ENCODE data around the gene DCUN1D4. TPM values are rescaled to one million over a fixed set of nuclear protein-coding genes. Genes with fewer than 3 reads are reported as not detected.

Gene DCUN1D4
- total and polyA plus RNA-seq, 8 donors, result 9.2 to 24.2 (median 16.9) TPM

DNA sequence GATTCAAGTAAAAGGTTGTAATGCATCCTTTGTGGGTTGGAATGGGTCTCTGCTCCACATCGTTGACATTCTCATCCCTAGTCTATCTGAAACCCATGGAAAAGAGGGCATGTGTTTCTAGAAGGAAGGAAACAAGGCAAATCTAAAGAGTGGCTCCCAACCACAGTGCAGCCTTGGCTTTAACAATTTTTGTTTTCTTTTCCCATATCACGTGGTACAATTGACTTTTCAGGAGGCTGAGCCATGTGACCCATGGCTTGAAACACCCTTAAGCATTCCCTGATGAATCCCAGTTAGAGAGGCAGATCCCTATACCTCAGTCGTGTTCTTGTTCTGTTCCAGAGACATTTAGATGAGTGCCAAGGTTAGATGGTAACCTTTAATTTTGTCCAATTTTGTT lies 12.8 kb downstream of the DCUN1D4 start:
- Histone ChIP-seq H3K27me3 (no peaks in the 10 kb centered on the region), H3K4me3 (no peak overlapping the region), H3K9me3 (no peaks in the 10 kb centered on the region), H3K27ac (no peak overlapping the region), H3K4me1 (peaks cover 13 to 42% (median 20%) of the 10 kb centered on the region in 3 donors), H3K36me3 (no peaks in the 10 kb centered on the region)
- ATAC-seq (peak; percentile 46 to 76 (median 70)), FAIRE-seq (no peak), DNase-seq (peak in 1 of 6 donors; percentile 14)
- intact Hi-C loops (cut with DNase I), result no loop called here
- 27 to 32% methylated on average over 3 of the region's 3 CpGs for WGBS, 2 donors
- TF ChIP-seq, protein P1, sequence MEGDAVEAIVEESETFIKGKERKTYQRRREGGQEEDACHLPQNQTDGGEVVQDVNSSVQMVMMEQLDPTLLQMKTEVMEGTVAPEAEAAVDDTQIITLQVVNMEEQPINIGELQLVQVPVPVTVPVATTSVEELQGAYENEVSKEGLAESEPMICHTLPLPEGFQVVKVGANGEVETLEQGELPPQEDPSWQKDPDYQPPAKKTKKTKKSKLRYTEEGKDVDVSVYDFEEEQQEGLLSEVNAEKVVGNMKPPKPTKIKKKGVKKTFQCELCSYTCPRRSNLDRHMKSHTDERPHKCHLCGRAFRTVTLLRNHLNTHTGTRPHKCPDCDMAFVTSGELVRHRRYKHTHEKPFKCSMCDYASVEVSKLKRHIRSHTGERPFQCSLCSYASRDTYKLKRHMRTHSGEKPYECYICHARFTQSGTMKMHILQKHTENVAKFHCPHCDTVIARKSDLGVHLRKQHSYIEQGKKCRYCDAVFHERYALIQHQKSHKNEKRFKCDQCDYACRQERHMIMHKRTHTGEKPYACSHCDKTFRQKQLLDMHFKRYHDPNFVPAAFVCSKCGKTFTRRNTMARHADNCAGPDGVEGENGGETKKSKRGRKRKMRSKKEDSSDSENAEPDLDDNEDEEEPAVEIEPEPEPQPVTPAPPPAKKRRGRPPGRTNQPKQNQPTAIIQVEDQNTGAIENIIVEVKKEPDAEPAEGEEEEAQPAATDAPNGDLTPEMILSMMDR (IDR thresholded peaks at IDR 0.05), result no peak

DNA sequence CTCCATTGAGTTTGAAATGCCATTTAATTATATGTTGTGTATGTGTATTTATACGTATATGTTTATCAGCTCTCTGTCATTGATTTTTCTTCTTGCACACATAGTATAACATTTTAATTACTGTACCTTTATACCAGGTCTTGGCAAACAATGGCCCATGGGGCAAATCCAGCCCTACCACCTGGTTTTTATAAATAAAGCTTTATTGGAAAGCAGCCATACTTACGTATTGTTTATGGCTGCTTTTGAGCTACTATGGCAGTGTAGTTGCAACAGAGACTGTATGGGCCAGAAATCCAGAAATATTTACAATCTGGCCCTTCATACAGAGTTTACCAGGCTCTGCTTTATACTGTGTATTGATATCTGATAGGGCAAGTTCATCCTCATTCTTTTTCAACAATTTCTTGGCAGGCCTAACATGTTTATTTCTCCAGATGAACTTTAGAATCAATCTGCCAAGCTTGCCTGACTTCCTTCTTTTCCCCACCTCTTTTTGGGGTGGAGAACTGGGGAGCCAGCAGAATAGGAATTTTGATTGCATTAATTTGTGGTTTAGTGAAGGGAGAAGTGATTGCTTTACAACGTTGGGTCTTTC lies 15.8 kb downstream of the DCUN1D4 start:
- peak in 1 of 4 donors; percentile 10 for ATAC-seq
- Histone ChIP-seq H3K9me3 (no peaks in the 10 kb centered on the region), H3K27me3 (no peaks in the 10 kb centered on the region), H3K4me3 (no peak overlapping the region), H3K27ac (no peak overlapping the region), H3K36me3 (no peaks in the 10 kb centered on the region), H3K4me1 (peaks cover under 1 to 27% (median under 1%) of the 10 kb centered on the region in 3 donors)
- FAIRE-seq, result peak; percentile 57
- 39 to 49% methylated on average over 3 of the region's 3 CpGs for WGBS, 2 donors
- TF ChIP-seq, protein P1 (IDR thresholded peaks at IDR 0.05), result no peak
- DNase-seq, result no peak
- intact Hi-C loops (cut with DNase I), result no loop called here

DNA sequence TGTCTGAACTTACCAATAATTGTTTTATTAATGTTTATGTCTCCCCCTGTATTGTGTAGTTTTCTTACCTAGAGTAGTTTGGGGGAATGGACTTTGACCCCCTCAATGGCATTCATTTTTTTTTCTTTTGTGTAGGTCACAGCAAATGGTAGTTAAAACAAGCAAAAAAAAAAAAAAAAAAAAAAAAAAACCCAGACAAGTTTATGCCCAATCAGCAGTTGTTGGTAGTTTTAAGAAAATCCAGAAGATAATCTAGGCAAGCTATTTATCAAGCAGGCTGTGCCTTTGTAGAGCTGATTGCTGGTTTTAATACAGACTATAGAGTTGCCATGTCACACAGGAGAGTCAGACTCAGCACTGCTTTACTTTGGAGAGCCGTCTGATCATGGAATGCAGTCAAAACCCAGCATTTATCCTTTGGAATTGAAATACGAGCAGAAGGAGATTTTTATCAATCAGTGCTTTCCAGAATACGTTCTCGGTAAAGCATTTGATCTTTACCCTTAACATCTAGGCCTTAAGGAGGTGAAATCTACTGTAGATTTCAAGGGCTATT lies 16.6 kb downstream of the DCUN1D4 start:
- Histone ChIP-seq H3K27me3 (no peaks in the 10 kb centered on the region), H3K4me1 (peaks cover 0 to 26% (median 0%) of the 10 kb centered on the region in 3 donors), H3K27ac (no peak overlapping the region), H3K9me3 (no peaks in the 10 kb centered on the region), H3K36me3 (no peaks in the 10 kb centered on the region), H3K4me3 (no peak overlapping the region)
- intact Hi-C loops (cut with DNase I), result no loop called here
- WGBS, 2 donors, result 62 to 65% methylated on average over 4 of the region's 4 CpGs
- ATAC-seq (peak in 2 of 4 donors; percentile 36 to 53), FAIRE-seq (no peak), DNase-seq (no peak)
- TF ChIP-seq, protein P1 (IDR thresholded peaks at IDR 0.05), result no peak

DNA sequence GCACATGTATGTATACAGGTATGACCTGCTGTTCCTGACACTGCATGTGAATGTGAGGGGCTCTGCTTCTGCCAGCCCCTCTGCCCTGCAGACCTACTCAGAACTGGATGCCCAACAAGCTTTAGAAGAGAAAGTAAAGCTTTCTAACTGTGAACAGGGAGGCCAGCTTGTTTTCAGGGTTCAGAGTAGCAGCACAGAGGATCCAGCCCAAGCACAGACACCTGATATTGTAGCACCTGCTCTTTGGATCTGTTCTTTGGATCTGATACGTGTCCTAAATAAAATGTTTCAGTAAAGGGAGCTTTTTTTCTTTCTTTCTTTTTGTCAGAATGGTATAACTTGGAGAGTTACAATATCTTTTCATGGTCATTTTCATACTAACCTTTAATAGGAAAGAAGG lies 19.2 kb downstream of the DCUN1D4 start:
- FAIRE-seq (no peak), ATAC-seq (no peak), DNase-seq (no peak)
- Histone ChIP-seq H3K36me3 (peaks cover 0 to 22% (median 0%) of the 10 kb centered on the region in 3 donors), H3K27ac (no peak overlapping the region), H3K4me1 (peaks cover 0 to 14% (median 0%) of the 10 kb centered on the region in 3 donors), H3K4me3 (no peak overlapping the region), H3K27me3 (no peaks in the 10 kb centered on the region), H3K9me3 (no peaks in the 10 kb centered on the region)
- 85 to 86% methylated on average over 1 of the region's 1 CpG for WGBS, 2 donors
- intact Hi-C loops (cut with DNase I), result no loop called here
- TF ChIP-seq, protein P1 (IDR thresholded peaks at IDR 0.05), result no peak

DNA sequence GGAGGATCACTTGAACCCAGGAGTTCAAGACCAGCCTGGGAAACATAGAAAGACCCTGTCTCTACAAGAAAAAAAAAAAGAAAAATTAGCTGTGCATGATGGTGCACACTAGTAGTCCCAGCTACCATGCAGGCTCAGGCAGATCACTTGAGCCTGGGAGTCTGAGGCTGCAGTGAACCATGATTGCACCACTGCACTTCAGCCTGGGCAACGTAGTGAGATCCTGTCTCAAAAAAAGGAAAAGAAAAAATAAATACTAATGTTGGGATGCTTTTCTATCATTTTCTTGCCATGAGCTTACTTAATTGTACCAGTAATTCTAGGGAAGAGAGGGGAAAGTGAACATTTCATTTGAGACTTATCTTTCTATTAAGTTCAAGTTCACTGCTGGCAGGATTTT lies 19.8 kb downstream of the DCUN1D4 start:
- intact Hi-C loops (cut with DNase I), result no loop called here
- TF ChIP-seq, protein P1 (IDR thresholded peaks at IDR 0.05), result no peak
- Histone ChIP-seq H3K9me3 (no peaks in the 10 kb centered on the region), H3K36me3 (peaks cover 0 to 28% (median 4%) of the 10 kb centered on the region in 3 donors), H3K27me3 (no peaks in the 10 kb centered on the region), H3K27ac (no peak overlapping the region), H3K4me1 (peaks cover 0 to 14% (median 0%) of the 10 kb centered on the region in 3 donors), H3K4me3 (no peak overlapping the region)
- WGBS, 2 donors, result 96 to 97% methylated on average over 1 of the region's 1 CpG
- no peak for ATAC-seq
- FAIRE-seq, result no peak
- no peak for DNase-seq
